ENCODE data around the gene TESMIN. TPM values are rescaled to one million over a fixed set of nuclear protein-coding genes. Genes with fewer than 3 reads are reported as not detected.

TESMIN gene
- total and polyA plus RNA-seq, 8 donors, result 1.1 to 14.2 (median 12.6) TPM

GRCh38 chr11:68690671-68691401, 60.5 kb downstream of the TESMIN start:
- no peak for ATAC-seq
- no peaks in the 10 kb centered on the region for H3K4me1 ChIP-seq
- no peaks in the 10 kb centered on the region for H3K36me3 ChIP-seq
- intact Hi-C loops (cut with DNase I), result no loop called here
- no peak for TF ChIP-seq CTCF (IDR thresholded peaks at IDR 0.05)
- no peaks in the 10 kb centered on the region for H3K9me3 ChIP-seq
- H3K27me3 ChIP-seq, result peaks cover 7 to 56% of the 10 kb centered on the region in 2 donors
- H3K27ac ChIP-seq, result no peak overlapping the region
- H3K4me3 ChIP-seq, result no peak overlapping the region
- no peak for DNase-seq

DNA sequence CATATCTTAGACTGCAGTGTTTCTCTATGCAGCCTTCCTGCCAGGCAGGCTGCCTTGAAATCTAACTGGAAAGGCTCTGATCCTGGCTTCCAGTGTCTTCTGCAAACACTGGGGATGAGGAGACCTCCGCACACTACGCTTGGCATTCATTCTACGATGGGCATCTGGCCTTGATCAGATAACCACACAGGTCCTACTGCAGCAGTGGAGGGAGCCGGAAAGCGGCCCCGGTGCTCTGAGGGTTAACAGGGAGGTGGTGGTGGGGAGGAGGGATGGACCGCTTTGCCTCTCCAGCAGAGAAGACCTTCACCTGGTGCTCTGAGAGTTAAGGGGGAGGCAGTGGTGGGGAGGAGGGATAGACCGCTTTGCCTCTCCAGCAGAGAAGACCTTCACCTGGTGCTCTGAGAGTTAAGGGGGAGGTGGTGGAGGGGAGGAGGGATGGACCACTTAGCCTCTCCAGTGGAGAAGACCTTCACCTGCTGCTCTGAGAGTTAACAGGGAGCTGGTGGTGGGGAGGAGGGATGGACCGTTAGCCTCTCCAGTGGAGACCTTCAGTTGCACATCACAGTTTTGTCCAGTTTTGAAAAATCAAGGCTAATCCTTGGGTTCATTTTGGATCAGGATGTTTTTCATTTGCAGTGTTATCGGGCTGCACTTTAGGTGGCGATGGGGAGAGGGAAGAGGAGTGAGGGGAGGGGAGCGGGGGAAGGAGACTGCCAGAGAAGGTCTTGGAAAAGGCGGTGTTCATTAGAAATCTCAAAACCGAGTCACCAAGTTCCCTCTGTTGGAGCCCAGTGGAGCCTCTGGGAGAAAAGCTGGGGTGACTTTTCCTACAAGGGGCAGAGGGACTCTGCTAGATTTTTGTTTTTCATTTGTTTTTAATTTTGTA, 61.3 kb downstream of the TESMIN start:
- peaks cover 15 to 64% of the 10 kb centered on the region in 2 donors for H3K27me3 ChIP-seq
- TF ChIP-seq CTCF (IDR thresholded peaks at IDR 0.05), result no peak
- H3K9me3 ChIP-seq, result no peaks in the 10 kb centered on the region
- intact Hi-C loops (cut with DNase I), result no loop called here
- DNase-seq (peak in 1 of 4 donors; percentile 49), ATAC-seq (no peak)
- peaks cover 1 to 4% of the 10 kb centered on the region in 2 donors for H3K4me1 ChIP-seq
- no peaks in the 10 kb centered on the region for H3K36me3 ChIP-seq
- H3K27ac ChIP-seq, result no peak overlapping the region
- H3K4me3 ChIP-seq, result no peak overlapping the region

DNA sequence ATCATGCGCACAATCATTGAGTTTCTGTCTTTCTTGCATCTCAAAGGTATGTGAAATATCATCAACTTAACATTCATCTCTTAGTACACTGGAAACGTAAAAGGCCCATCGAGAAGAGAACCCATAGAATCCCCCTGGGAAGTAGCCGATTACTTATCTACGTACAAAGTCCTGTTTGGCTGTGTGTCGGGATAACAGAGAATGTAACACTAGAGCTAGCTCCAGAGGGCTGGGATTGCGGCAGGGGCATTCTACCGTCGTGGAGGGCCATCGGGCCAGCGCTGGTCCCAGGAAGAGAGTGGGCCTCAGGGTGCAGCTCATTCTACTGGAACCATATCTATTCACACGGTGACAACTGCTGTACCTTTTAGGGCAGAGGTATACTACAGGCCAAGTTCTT, 62.4 kb downstream of the TESMIN start:
- Histone ChIP-seq H3K36me3 (no peaks in the 10 kb centered on the region), H3K4me3 (no peak overlapping the region), H3K4me1 (peaks cover 6 to 15% of the 10 kb centered on the region in 2 donors), H3K9me3 (no peaks in the 10 kb centered on the region), H3K27ac (no peak overlapping the region), H3K27me3 (peaks cover 26 to 75% of the 10 kb centered on the region in 2 donors)
- DNase-seq (peak in 1 of 4 donors; percentile 28), ATAC-seq (no peak)
- no peak for TF ChIP-seq CTCF (IDR thresholded peaks at IDR 0.05)
- intact Hi-C loops (cut with DNase I), result no loop called here

GRCh38 chr11:68687986-68688385, 63.3 kb downstream of the TESMIN start:
- Histone ChIP-seq H3K9me3 (no peaks in the 10 kb centered on the region), H3K4me1 (peaks cover 6 to 16% of the 10 kb centered on the region in 2 donors), H3K36me3 (no peaks in the 10 kb centered on the region), H3K27me3 (peaks cover 34 to 80% of the 10 kb centered on the region in 2 donors), H3K4me3 (no peak overlapping the region), H3K27ac (no peak overlapping the region)
- ATAC-seq (no peak), DNase-seq (peak in 1 of 4 donors; percentile 60)
- no peak for TF ChIP-seq CTCF (IDR thresholded peaks at IDR 0.05)
- intact Hi-C loops (cut with DNase I), result no loop called here

DNA sequence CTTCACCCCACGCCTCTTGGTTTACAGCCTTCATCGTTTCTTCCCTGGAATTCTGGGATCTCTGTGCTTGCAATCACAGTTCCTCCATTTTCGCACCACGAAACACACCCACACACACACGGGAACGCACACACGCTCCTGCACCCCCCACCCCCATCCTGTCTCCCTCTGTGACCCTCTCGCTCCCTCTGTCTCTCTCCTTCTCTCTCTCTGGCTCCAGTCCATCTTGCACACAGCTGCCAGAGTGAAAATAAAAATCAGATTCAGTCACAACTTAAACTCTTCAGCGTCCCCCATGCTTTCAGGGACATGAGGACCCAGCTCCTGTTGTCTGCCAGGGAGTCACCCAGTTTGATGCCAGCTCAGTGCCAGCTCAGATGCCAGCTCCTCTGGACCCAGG, 64.0 kb downstream of the TESMIN start:
- ATAC-seq, result no peak
- intact Hi-C loops (cut with DNase I), result no loop called here
- no peak overlapping the region for H3K4me3 ChIP-seq
- DNase-seq, result no peak
- no peak for TF ChIP-seq CTCF (IDR thresholded peaks at IDR 0.05)
- H3K27ac ChIP-seq, result no peak overlapping the region
- peaks cover 34 to 82% of the 10 kb centered on the region in 2 donors for H3K27me3 ChIP-seq
- no peaks in the 10 kb centered on the region for H3K36me3 ChIP-seq
- H3K4me1 ChIP-seq, result peaks cover 6 to 16% of the 10 kb centered on the region in 2 donors
- no peaks in the 10 kb centered on the region for H3K9me3 ChIP-seq

Data from left lung (tissue), 10 donors.